SW 1271 (cell line): Measurements from ENCODE around the gene ZNF207.
"Not testable (repeated sequence)": the region's sequence is repeated elsewhere in the genome, so short reads cannot be mapped to it uniquely, and the experiment has no call there.

Experiments used
- DNase-seq, 2 experiments: peaks; one replicate each; lab custom pipeline; 2025; lab: John Stamatoyannopoulos, UW

Gene ZNF207

GRCh38 chr17:32349854-32350665, at the start of gene ZNF207:
ZNF207 (plus strand) TSS chr17:32350157; CDS start chr17:32350286, 129 bp downstream.
- DNase-seq = peak; percentile 78 to 94

- no peak for DNase-seq
These were observed 47.9 kb upstream of the ZNF207 start for GRCh38 chr17:32302037-32302436.

GRCh38 chr17:32302860-32303649, 46.9 kb upstream of the ZNF207 start:
- no peak for DNase-seq

GRCh38 chr17:32303781-32304288, 46.1 kb upstream of the ZNF207 start:
- DNase-seq = no peak

GRCh38 chr17:32305049-32305448, 44.9 kb upstream of the ZNF207 start:
- no peak for DNase-seq

GRCh38 chr17:32307658-32308057, 42.3 kb upstream of the ZNF207 start:
- no peak for DNase-seq

GRCh38 chr17:32311028-32311536, 38.9 kb upstream of the ZNF207 start:
- no peak for DNase-seq

- no peak for DNase-seq
These were observed 35.3 kb upstream of the ZNF207 start for GRCh38 chr17:32314636-32315035.

- no peak for DNase-seq
These were observed 34.8 kb upstream of the ZNF207 start for GRCh38 chr17:32315171-32315570.

GRCh38 chr17:32316653-32317052, 33.3 kb upstream of the ZNF207 start:
- not testable (repeated sequence) for DNase-seq

- no peak for DNase-seq
These were observed 32.6 kb upstream of the ZNF207 start for GRCh38 chr17:32317353-32317752.

GRCh38 chr17:32318071-32318470, 31.9 kb upstream of the ZNF207 start:
- no peak for DNase-seq

GRCh38 chr17:32319548-32319905, 30.4 kb upstream of the ZNF207 start:
- peak in 1 of 2 experiments; percentile 40 for DNase-seq

GRCh38 chr17:32320080-32320479, 29.9 kb upstream of the ZNF207 start:
- DNase-seq = not testable (repeated sequence)

GRCh38 chr17:32320847-32321246, 29.1 kb upstream of the ZNF207 start:
- DNase-seq = no peak

- DNase-seq = no peak
These were observed 26.9 kb upstream of the ZNF207 start for GRCh38 chr17:32323046-32323445.

GRCh38 chr17:32323811-32324491, 26.0 kb upstream of the ZNF207 start:
- DNase-seq = no peak

- DNase-seq = no peak
These were observed 22.0 kb upstream of the ZNF207 start for GRCh38 chr17:32327911-32328310.

GRCh38 chr17:32330147-32330546, 19.8 kb upstream of the ZNF207 start:
- DNase-seq = no peak

- DNase-seq = no peak
These were observed 18.5 kb upstream of the ZNF207 start for GRCh38 chr17:32331243-32332040.

- no peak for DNase-seq
These were observed 16.8 kb upstream of the ZNF207 start for GRCh38 chr17:32333187-32333586.
